B cell (primary cell): Measurements from ENCODE around the gene GCNA. TPM values are rescaled to one million over a fixed set of nuclear protein-coding genes. Genes with fewer than 3 reads are reported as not detected.

Source experiments
- ATAC-seq: fragments of 200-7000 bp; cut with Tn5 transposase; one replicate; pipeline ENCODE4 v1.10.0; 2021; ENCODE audit warnings: low read depth, mild to moderate bottlenecking, moderate number of reproducible peaks, moderate library complexity
- CTCF ChIA-PET: fragments of 350-600 bp; sonication (Branson Sonifier 250); formaldehyde crosslinking; loops from one replicate; lab custom pipeline; 2021; ENCODE audit warnings: antibody characterized with exemption, inconsistent platforms; lab: Charles Lee
- POLR2A ChIA-PET: fragments of 350-600 bp; sonication (Branson Sonifier 250); formaldehyde crosslinking; loops from one replicate; lab custom pipeline; 2021; ENCODE audit warnings: antibody characterized with exemption; lab: Charles Lee
- DNase-seq: peaks from one replicate; pipeline ENCODE4 v3.0.0; 2013
- H2AFZ ChIP-seq: 2 replicates; pipeline ENCODE4 v1.6.1; 2012; ENCODE audit warnings: mild to moderate bottlenecking, low read depth, low read length; ENCODE audit not compliant: insufficient read depth, poor library complexity, severe bottlenecking
- H3K27ac ChIP-seq, 2 donors: 1 replicate in 1 of 2; 2 replicates in 1 of 2; pipeline ENCODE4 v1.5.1; 2012 to 2013; ENCODE audit warnings: low read length in 2 of 2, mild to moderate bottlenecking in 2 of 2, moderate library complexity in 1 of 2
- H3K27me3 ChIP-seq, 4 experiments: fragments of 200-600 bp in 1 of 4; sonication (generic) in 1 of 4; replicated peaks in 1 of 4; 1 replicate in 2 of 4; 2 replicates in 2 of 4; pipeline versions ENCODE4 v1.6.1 to v1.7.0; 2013 to 2016; ENCODE audit warnings: low read length in 3 of 4, mild to moderate bottlenecking in 2 of 4, mixed read lengths in 1 of 4, moderate library complexity in 1 of 4; ENCODE audit not compliant: insufficient read depth in 4 of 4, control insufficient read depth in 3 of 4; ENCODE audit errors: control extremely low read depth in 1 of 4
- H3K36me3 ChIP-seq, 2 experiments: replicated peaks in 1 of 2; 1 replicate in 1 of 2; 2 replicates in 1 of 2; pipeline versions ENCODE4 v1.6.1 to v1.7.1; 2013; ENCODE audit warnings: low read length in 1 of 2; ENCODE audit not compliant: insufficient read depth in 2 of 2, control insufficient read depth in 1 of 2; ENCODE audit errors: control extremely low read depth in 1 of 2, extremely low read depth in 1 of 2
- H3K4me1 ChIP-seq, 2 donors: fragments of 200-600 bp in 1 of 2; sonication (generic) in 1 of 2; 1 replicate in 1 of 2; 2 replicates in 1 of 2; pipeline versions ENCODE4 v1.5.1 to v1.6.1; 2013 to 2017; ENCODE audit warnings: low read length in 2 of 2; ENCODE audit not compliant: control insufficient read depth in 2 of 2, insufficient read depth in 2 of 2
- H3K4me2 ChIP-seq: replicated peaks from 2 replicates; pipeline ENCODE3; 2012; ENCODE audit warnings: mild to moderate bottlenecking, low read depth, low read length; ENCODE audit not compliant: poor library complexity, severe bottlenecking
- H3K4me3 ChIP-seq, 5 experiments: fragments of 200-600 bp in 1 of 5; sonication (generic) in 1 of 5; 1 replicate in 3 of 5; 2 replicates in 2 of 5; pipeline versions ENCODE4 v1.5.1 to v1.7.0; 2011 to 2016; ENCODE audit warnings: low read length in 4 of 5, mild to moderate bottlenecking in 4 of 5, low read depth in 2 of 5, control low read depth in 1 of 5, moderate library complexity in 1 of 5; ENCODE audit not compliant: insufficient read depth in 1 of 5; ENCODE audit errors: control extremely low read depth in 1 of 5, extremely low read depth in 1 of 5
- H3K79me2 ChIP-seq: fragments of 200-600 bp; sonication (generic); one replicate; pipeline ENCODE4 v1.6.0; 2016; ENCODE audit warnings: low read length; ENCODE audit not compliant: control insufficient read depth, insufficient read depth
- H3K9ac ChIP-seq: fragments of 200-600 bp; sonication (generic); 2 replicates; pipeline ENCODE4 v1.6.1; 2017; ENCODE audit warnings: mild to moderate bottlenecking, low read length, moderate library complexity
- H3K9me3 ChIP-seq, 3 donors: one replicate each; pipeline versions ENCODE4 v1.6.1 to v1.7.1; 2013; ENCODE audit warnings: low read length in 2 of 3; ENCODE audit not compliant: control insufficient read depth in 2 of 3, insufficient read depth in 1 of 3; ENCODE audit errors: control extremely low read depth in 1 of 3
- H4K20me1 ChIP-seq: 2 replicates; pipeline ENCODE4 v1.6.0; 2012; ENCODE audit warnings: mild to moderate bottlenecking, low read length; ENCODE audit not compliant: insufficient read depth, control insufficient read depth, poor library complexity, severe bottlenecking
- H3K27ac Mint-ChIP-seq: one replicate; pipeline ENCODE4 v1.8.0; 2021; ENCODE audit warnings: mixed read lengths
- H3K27me3 Mint-ChIP-seq: one replicate; pipeline ENCODE4 v1.8.0; 2021; ENCODE audit warnings: mixed read lengths
- H3K4me1 Mint-ChIP-seq: one replicate; pipeline ENCODE4 v1.8.0; 2021; ENCODE audit warnings: mixed read lengths
- H3K4me3 Mint-ChIP-seq: one replicate; pipeline ENCODE4 v1.8.0; 2021; ENCODE audit warnings: mixed read lengths
- H3K9me3 Mint-ChIP-seq: one replicate; pipeline ENCODE4 v1.8.0; 2022; ENCODE audit warnings: mixed read lengths; ENCODE audit not compliant: insufficient read depth
- EZH2 ChIP-seq: IDR thresholded peaks from 2 replicates; pipeline ENCODE4 v1.6.1; 2012; ENCODE audit warnings: borderline replicate concordance, low read depth, mild to moderate bottlenecking, moderate library complexity, low read length; ENCODE audit not compliant: insufficient read depth, poor library complexity, severe bottlenecking
- WGBS: methylation state at CpG from one replicate; pipeline ENCODE4 v1.1.5; 2013; ENCODE audit warnings: missing lambda C conversion rate; ENCODE audit not compliant: insufficient coverage; 5-methylcytosine and 5-hydroxymethylcytosine counted together
- intact Hi-C: fragments of 100-400 bp; cut with micrococcal nuclease; formaldehyde crosslinking; loops from one replicate; pipeline ENCODE4 v1.10.0; 2022
- polyA minus RNA-seq: library from RNA; depleted of rRNA, polyadenylated mRNA; stranded (reverse); fragments of >200 nt; gene quantifications from 2 replicates; pipeline ENCODE4 v1.2.3, GENCODE V29; 2012
- polyA plus RNA-seq: library from polyadenylated mRNA; depleted of rRNA; stranded (reverse); fragments of >200 nt; gene quantifications from 2 replicates; pipeline ENCODE4 v1.2.3, GENCODE V29; 2012
- total RNA-seq, 2 donors: library from RNA; stranded (reverse); fragments of 120-200 nt in 1 of 2; gene quantifications; 1 replicate in 1 of 2; 2 replicates in 1 of 2; pipeline versions ENCODE4 v1.2.3 to v1.2.4, GENCODE V29; 2013 to 2022
- TF ChIP-seq, protein P1 (sequence below): fragments of 200-600 bp; IDR thresholded peaks from one replicate; pipeline ENCODE4 v1.8.0; 2022; ENCODE audit warnings: antibody characterized with exemption, mild to moderate bottlenecking

The GCNA gene, protein sequence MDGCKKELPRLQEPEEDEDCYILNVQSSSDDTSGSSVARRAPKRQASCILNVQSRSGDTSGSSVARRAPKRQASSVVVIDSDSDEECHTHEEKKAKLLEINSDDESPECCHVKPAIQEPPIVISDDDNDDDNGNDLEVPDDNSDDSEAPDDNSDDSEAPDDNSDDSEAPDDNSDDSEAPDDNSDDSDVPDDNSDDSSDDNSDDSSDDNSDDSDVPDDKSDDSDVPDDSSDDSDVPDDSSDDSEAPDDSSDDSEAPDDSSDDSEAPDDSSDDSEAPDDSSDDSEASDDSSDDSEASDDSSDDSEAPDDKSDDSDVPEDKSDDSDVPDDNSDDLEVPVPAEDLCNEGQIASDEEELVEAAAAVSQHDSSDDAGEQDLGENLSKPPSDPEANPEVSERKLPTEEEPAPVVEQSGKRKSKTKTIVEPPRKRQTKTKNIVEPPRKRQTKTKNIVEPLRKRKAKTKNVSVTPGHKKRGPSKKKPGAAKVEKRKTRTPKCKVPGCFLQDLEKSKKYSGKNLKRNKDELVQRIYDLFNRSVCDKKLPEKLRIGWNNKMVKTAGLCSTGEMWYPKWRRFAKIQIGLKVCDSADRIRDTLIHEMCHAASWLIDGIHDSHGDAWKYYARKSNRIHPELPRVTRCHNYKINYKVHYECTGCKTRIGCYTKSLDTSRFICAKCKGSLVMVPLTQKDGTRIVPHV
- total RNA-seq = 5.6 and 6.2 TPM in 2 replicates
- 3.4 TPM for total RNA-seq (2013)
- polyA plus RNA-seq = 4.7 and 6.0 TPM in 2 replicates
- 1.9 and 2.7 TPM in 2 replicates for polyA minus RNA-seq

DNA sequence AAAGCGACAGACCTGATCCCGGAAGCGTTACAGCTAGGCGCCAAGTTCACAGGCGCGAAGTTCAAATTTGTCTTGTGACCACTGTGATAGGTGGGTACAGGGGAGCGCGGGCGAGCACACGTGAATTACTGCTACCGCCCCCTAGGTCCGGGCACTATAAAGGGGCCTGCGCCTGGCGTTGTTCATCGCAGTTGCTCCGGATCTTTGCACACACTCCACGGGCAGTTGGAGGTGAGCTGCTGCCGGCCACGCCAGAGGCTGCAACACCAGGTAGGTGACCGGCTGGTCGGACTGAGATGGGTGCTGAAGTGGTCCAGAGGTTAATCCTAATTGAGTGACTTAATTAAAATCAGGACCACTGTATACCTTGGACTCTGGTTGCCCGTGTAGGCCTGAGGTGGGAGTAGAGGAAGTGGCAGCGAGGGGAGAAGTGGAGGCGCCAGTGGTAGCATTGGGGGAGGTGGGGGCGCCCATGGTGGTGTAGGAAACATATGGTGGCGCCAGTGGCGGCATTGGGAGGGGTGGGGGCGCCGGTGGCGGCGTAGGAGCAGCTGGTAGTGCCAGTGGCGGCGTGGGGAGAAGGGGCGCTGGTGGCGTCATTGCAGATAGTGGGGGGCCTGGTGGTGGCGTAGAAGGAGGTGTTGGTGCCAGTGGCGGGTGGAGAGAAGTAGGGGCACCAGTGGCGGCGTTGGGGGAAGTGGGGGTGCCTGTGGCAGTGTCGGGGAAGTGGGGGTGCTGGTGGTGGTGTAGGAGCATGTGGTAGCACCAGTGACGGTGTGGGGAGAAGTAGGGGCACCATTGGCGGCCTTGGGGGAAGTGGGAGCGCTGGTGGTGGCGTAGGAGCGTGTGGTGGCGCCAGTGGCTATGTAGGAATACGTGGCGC lies at the start of gene GCNA:
TSS of gene GCNA (plus strand) at position 185 of the 883 bp plus-strand sequence. CDS start 2,385 bp downstream, outside the sequence.
- ChIA-PET CTCF (no interaction called here), POLR2A (no interaction called here)
- H3K4me3 ChIP-seq = no peak within 1 kb of the TSS
- no peak within 1 kb of the TSS for H3K9ac ChIP-seq
- no peaks in the 10 kb centered on the region for H3K4me1 ChIP-seq
- H3K4me2 ChIP-seq = no peak within 1 kb of the TSS
- H3K9me3 Mint-ChIP-seq = no peaks in the 10 kb centered on the region
- no peaks in the 10 kb centered on the region for H3K79me2 ChIP-seq
- DNase-seq (no peak), ATAC-seq (no peak)
- no peak for TF ChIP-seq EZH2
- TF ChIP-seq, protein P1, sequence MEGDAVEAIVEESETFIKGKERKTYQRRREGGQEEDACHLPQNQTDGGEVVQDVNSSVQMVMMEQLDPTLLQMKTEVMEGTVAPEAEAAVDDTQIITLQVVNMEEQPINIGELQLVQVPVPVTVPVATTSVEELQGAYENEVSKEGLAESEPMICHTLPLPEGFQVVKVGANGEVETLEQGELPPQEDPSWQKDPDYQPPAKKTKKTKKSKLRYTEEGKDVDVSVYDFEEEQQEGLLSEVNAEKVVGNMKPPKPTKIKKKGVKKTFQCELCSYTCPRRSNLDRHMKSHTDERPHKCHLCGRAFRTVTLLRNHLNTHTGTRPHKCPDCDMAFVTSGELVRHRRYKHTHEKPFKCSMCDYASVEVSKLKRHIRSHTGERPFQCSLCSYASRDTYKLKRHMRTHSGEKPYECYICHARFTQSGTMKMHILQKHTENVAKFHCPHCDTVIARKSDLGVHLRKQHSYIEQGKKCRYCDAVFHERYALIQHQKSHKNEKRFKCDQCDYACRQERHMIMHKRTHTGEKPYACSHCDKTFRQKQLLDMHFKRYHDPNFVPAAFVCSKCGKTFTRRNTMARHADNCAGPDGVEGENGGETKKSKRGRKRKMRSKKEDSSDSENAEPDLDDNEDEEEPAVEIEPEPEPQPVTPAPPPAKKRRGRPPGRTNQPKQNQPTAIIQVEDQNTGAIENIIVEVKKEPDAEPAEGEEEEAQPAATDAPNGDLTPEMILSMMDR = no peak
- no peak within 1 kb of the TSS for H2AFZ ChIP-seq
- peaks cover 1 to 21% of the 10 kb centered on the region in 2 experiments for H3K36me3 ChIP-seq
- H3K27ac ChIP-seq = no peak within 1 kb of the TSS
- peaks cover 10% of the 10 kb centered on the region for H4K20me1 ChIP-seq
- H3K27ac Mint-ChIP-seq = no peak within 1 kb of the TSS
- H3K27me3 Mint-ChIP-seq = no peaks in the 10 kb centered on the region
- peaks cover 0 to 2% (median 0%) of the 10 kb centered on the region in 3 donors for H3K9me3 ChIP-seq
- intact Hi-C loops = no loop called here
- no peaks in the 10 kb centered on the region for H3K4me1 Mint-ChIP-seq
- H3K27me3 ChIP-seq = no peaks in the 10 kb centered on the region
- H3K4me3 Mint-ChIP-seq = no peak within 1 kb of the TSS
- WGBS = 96% methylated on average over 24 of the region's 48 CpGs
